H1 (cell line): ENCODE results near the gene ME3. TPM values are rescaled to one million over a fixed set of nuclear protein-coding genes. Genes with fewer than 3 reads are reported as not detected.

Experiments used
- CTCF ChIA-PET: fragments of 300-600 bp; sonication (Branson Sonifier 250); formaldehyde crosslinking; loops from one replicate; lab custom pipeline; 2021; ENCODE audit not compliant: partially characterized antibody; lab: Charles Lee
- POLR2A ChIA-PET: fragments of 300-600 bp; sonication (Branson Sonifier 250); formaldehyde crosslinking; loops from one replicate; lab custom pipeline; 2021; ENCODE audit warnings: inconsistent platforms; ENCODE audit not compliant: partially characterized antibody; lab: Charles Lee
- DNase-seq, 2 experiments: peaks; one replicate each; pipeline versions ENCODE4 v3.0.0 to v3.0.0-alpha.2; 2010 to 2022; ENCODE audit warnings: low spot score in 2 of 2, low read depth in 1 of 2, mixed read lengths in 1 of 2
- FAIRE-seq: peaks from 2 replicates; lab custom pipeline; 2011; peaks lifted over from hg19 to GRCh38; lab: Jason Lieb, UNC
- H2AFZ ChIP-seq: 2 replicates; pipeline ENCODE4 v1.8.1; 2012; ENCODE audit warnings: low read length, inconsistent platforms
- H2AK5ac ChIP-seq: 2 replicates; pipeline ENCODE4 v1.6.1; 2013; ENCODE audit warnings: low read depth, low read length
- H2BK120ac ChIP-seq: replicated peaks from 2 replicates; pipeline ENCODE3; 2013; ENCODE audit warnings: low read depth, low read length, inconsistent platforms
- H2BK12ac ChIP-seq: 2 replicates; pipeline ENCODE4 v1.6.1; 2013; ENCODE audit warnings: low read depth, low read length
- H2BK15ac ChIP-seq: 2 replicates; pipeline ENCODE4 v1.6.1; 2013; ENCODE audit warnings: low read length
- H2BK20ac ChIP-seq: 2 replicates; pipeline ENCODE4 v1.6.1; 2013; ENCODE audit warnings: low read length
- H2BK5ac ChIP-seq: 2 replicates; pipeline ENCODE4 v1.6.1; 2013; ENCODE audit warnings: low read depth, low read length
- H3K14ac ChIP-seq: 2 replicates; pipeline ENCODE4 v1.6.1; 2013; ENCODE audit warnings: inconsistent platforms; ENCODE audit not compliant: insufficient read length
- H3K18ac ChIP-seq: 2 replicates; pipeline ENCODE4 v1.6.1; 2013; ENCODE audit warnings: low read length; ENCODE audit errors: extremely low read depth
- H3K23ac ChIP-seq: 2 replicates; pipeline ENCODE4 v1.6.1; 2013; ENCODE audit warnings: inconsistent platforms; ENCODE audit not compliant: insufficient read length
- H3K23me2 ChIP-seq: 2 replicates; pipeline ENCODE4 v1.6.1; 2013; ENCODE audit warnings: low read depth, low read length
- H3K27ac ChIP-seq: 2 replicates; pipeline ENCODE4 v1.6.1; 2011; ENCODE audit warnings: low read depth, low read length, inconsistent platforms
- H3K27me3 ChIP-seq, 4 experiments: replicated peaks in 1 of 4; 1 replicate in 1 of 4; 2 replicates in 3 of 4; pipeline versions ENCODE4 v1.6.1 to v1.8.1; 2011 to 2013; ENCODE audit warnings: low read length in 3 of 4, mild to moderate bottlenecking in 3 of 4, inconsistent platforms in 2 of 4, mixed read lengths in 2 of 4, moderate library complexity in 1 of 4; ENCODE audit not compliant: control insufficient read depth in 3 of 4, insufficient read depth in 3 of 4; ENCODE audit errors: extremely low read depth in 1 of 4
- H3K36me3 ChIP-seq, 4 experiments: 2 replicates each; pipeline versions ENCODE4 v1.6.1 to v1.8.1; 2011 to 2013; ENCODE audit warnings: mild to moderate bottlenecking in 4 of 4, low read length in 3 of 4, moderate library complexity in 2 of 4, control low read depth in 1 of 4, inconsistent platforms in 1 of 4; ENCODE audit not compliant: insufficient read depth in 4 of 4, control insufficient read depth in 2 of 4
- H3K4ac ChIP-seq: replicated peaks from 2 replicates; pipeline ENCODE3; 2013; ENCODE audit warnings: low read length, low read depth, mixed read lengths, inconsistent platforms; ENCODE audit not compliant: insufficient read length
- H3K4me1 ChIP-seq, 4 experiments: replicated peaks in 1 of 4; 1 replicate in 1 of 4; 2 replicates in 3 of 4; pipeline versions ENCODE4 v1.6.1 to v1.8.1; 2011 to 2013; ENCODE audit warnings: low read length in 3 of 4, inconsistent platforms in 2 of 4, mixed read lengths in 1 of 4; ENCODE audit not compliant: insufficient read depth in 4 of 4, control insufficient read depth in 3 of 4
- H3K4me2 ChIP-seq, 2 experiments: 2 replicates each; pipeline versions ENCODE4 v1.6.1 to v1.8.1; 2011 to 2013; ENCODE audit warnings: low read depth in 2 of 2, low read length in 2 of 2, control low read depth in 1 of 2, inconsistent platforms in 1 of 2, mild to moderate bottlenecking in 1 of 2; ENCODE audit not compliant: insufficient read depth in 1 of 2
- H3K4me3 ChIP-seq, 4 experiments: fragments of 200-600, 300-600 bp in 1 of 4; sonication (generic), shearing (Covaris generic), sonication (Bioruptor Twin) in 1 of 4; 2 replicates each; pipeline versions ENCODE4 v1.5.1 to v1.8.1; 2011 to 2016; ENCODE audit warnings: low read length in 4 of 4, low read depth in 3 of 4, control low read depth in 2 of 4, inconsistent platforms in 2 of 4, mild to moderate bottlenecking in 2 of 4, mixed read lengths in 1 of 4, moderate library complexity in 1 of 4; ENCODE audit not compliant: insufficient read depth in 2 of 4; ENCODE audit errors: extremely low read depth in 1 of 4
- H3K56ac ChIP-seq: replicated peaks from 2 replicates; pipeline ENCODE3; 2013; ENCODE audit warnings: low read depth, mild to moderate bottlenecking, mixed read lengths, low read length, inconsistent platforms; ENCODE audit not compliant: insufficient read length
- H3K79me1 ChIP-seq: 2 replicates; pipeline ENCODE4 v1.6.1; 2013; ENCODE audit warnings: low read depth, low read length, control low read depth
- H3K79me2 ChIP-seq, 2 experiments: 2 replicates each; pipeline versions ENCODE4 v1.6.1 to v1.8.1; 2012 to 2013; ENCODE audit warnings: low read length in 2 of 2, mild to moderate bottlenecking in 2 of 2, inconsistent platforms in 1 of 2; ENCODE audit not compliant: insufficient read depth in 2 of 2, control insufficient read depth in 1 of 2
- H3K9ac ChIP-seq, 4 experiments: replicated peaks in 1 of 4; 1 replicate in 1 of 4; 2 replicates in 3 of 4; pipeline versions ENCODE4 v1.6.1 to v1.8.1; 2011 to 2013; ENCODE audit warnings: low read depth in 3 of 4, low read length in 3 of 4, control low read depth in 2 of 4, mild to moderate bottlenecking in 2 of 4, moderate library complexity in 2 of 4, inconsistent platforms in 1 of 4; ENCODE audit errors: extremely low read depth in 1 of 4
- H3K9me3 ChIP-seq, 2 experiments: 2 replicates each; pipeline versions ENCODE4 v1.6.1 to v1.8.1; 2012 to 2013; ENCODE audit warnings: mild to moderate bottlenecking in 2 of 2, moderate library complexity in 2 of 2, control low read depth in 1 of 2, inconsistent platforms in 1 of 2, low read depth in 1 of 2, low read length in 1 of 2, mixed read lengths in 1 of 2; ENCODE audit not compliant: insufficient read depth in 2 of 2
- H4K20me1 ChIP-seq, 2 experiments: replicated peaks in 1 of 2; 2 replicates each; pipeline versions ENCODE3 to v1.8.1; 2011 to 2013; ENCODE audit warnings: inconsistent platforms in 2 of 2, low read length in 2 of 2, mild to moderate bottlenecking in 1 of 2; ENCODE audit not compliant: insufficient read depth in 2 of 2, control insufficient read depth in 1 of 2
- H4K5ac ChIP-seq: 2 replicates; pipeline ENCODE4 v1.6.1; 2013; ENCODE audit warnings: low read length, low read depth, mixed read lengths, inconsistent platforms; ENCODE audit not compliant: insufficient read length
- H4K8ac ChIP-seq: 2 replicates; pipeline ENCODE4 v1.8.0; 2013; ENCODE audit warnings: mild to moderate bottlenecking, moderate library complexity, low read length, inconsistent platforms; ENCODE audit not compliant: insufficient read depth; ENCODE audit errors: extremely low read depth
- H4K91ac ChIP-seq: replicated peaks from 2 replicates; pipeline ENCODE3; 2013; ENCODE audit warnings: low read length, mixed read lengths, inconsistent platforms; ENCODE audit not compliant: insufficient read length
- CHD1 ChIP-seq: IDR thresholded peaks from 2 replicates; pipeline ENCODE4 v1.6.1; 2012; ENCODE audit warnings: low read depth, low read length, improper control_type of control experiment
- POLR2A ChIP-seq, 2 experiments: IDR thresholded peaks; 1 replicate in 1 of 2; 2 replicates in 1 of 2; pipeline ENCODE4 v1.6.1; 2011; ENCODE audit warnings: low read depth in 2 of 2, low read length in 2 of 2, mild to moderate bottlenecking in 2 of 2; ENCODE audit errors: control extremely low read depth in 1 of 2
- SP1 ChIP-seq: IDR thresholded peaks from 2 replicates; pipeline ENCODE4 v1.6.1; 2011; ENCODE audit warnings: low read depth, low read length
- TBP ChIP-seq: IDR thresholded peaks from 2 replicates; pipeline ENCODE4 v1.6.1; 2011; ENCODE audit warnings: low read depth, low read length, improper control_type of control experiment
- WGBS, 2 experiments: shearing (Covaris generic) in 1 of 2; methylation state at CpG; one replicate each; pipeline versions ENCODE4 v1.1.6 to v1.1.7; 2013 to 2015; ENCODE audit warnings: low lambda C conversion rate in 2 of 2, mixed read lengths in 2 of 2, inconsistent platforms in 1 of 2, low coverage in 1 of 2, missing lambda C conversion rate in 1 of 2; ENCODE audit not compliant: insufficient replicate concordance in 2 of 2, insufficient coverage in 1 of 2, insufficient read length in 1 of 2; ENCODE audit errors: extremely low coverage in 1 of 2, missing lambda C conversion rate in 1 of 2; 5-methylcytosine and 5-hydroxymethylcytosine counted together
- polyA plus RNA-seq, 7 experiments: library from polyadenylated mRNA; depleted of rRNA in 3 of 7; stranded (reverse) in 5 of 7; unstranded in 2 of 7; fragments of >200 nt in 5 of 7; fragments of 200-250 nt in 2 of 7; gene quantifications; 1 replicate in 5 of 7; 2 replicates in 1 of 7; 4 replicates in 1 of 7; pipeline versions ENCODE4 v1.2.1 to v1.2.3, GENCODE V29; 2011 to 2013; ENCODE audit warnings: missing spikeins in 2 of 7, mixed read lengths in 2 of 7
- total RNA-seq: library from RNA; stranded (reverse); fragmentation: NEBNext Ultra II Directional; extraction: Animal tissue kit (Norgen Biotek cat#: 25700); gene quantifications from 2 replicates; pipeline ENCODE4 v1.2.1, GENCODE V29; 2021

The ME3 gene
- total and polyA plus RNA-seq, 2 of the 8 experiments (the other 6 are each of a cell fraction or from before 2014, with no cell fraction given), result 1.5 to 2.8 TPM

DNA sequence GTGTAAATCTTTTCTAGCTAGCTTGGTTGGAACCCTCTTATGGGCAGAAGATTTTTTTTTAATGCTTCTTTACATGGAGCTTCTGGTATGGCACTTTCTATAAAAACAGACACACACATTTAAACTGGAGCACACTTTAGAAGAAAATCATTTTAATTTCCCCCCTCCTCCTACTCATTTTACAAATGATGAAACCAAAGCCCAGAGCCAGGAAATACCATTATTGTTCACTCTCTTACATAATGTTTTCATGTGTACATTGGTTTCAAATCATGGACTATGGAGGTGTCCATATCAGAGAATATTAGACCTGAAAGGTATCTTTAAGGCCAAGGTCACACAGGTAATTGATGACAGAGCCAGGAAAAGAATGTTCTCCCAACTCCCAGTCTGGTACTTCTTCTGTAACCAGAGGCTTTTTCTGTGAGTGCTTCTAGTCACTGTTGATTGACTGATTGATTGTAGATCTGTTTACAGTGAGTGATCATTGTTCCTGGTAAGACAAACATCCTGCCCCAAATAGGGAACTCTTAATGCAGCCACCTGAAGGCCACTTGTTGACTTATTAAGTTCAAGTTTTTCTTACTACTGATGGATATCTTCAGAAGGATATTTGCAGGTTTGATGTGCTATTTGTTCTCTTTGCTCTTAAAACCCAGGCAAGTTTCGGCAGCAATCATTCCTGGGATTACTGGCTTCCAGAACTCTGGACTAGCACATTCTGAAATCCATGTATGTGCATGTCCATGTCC lies 26.8 kb upstream of the ME3 start:
- Histone ChIP-seq H3K36me3 (no peaks in the 10 kb centered on the region), H2BK15ac (no peak overlapping the region), H2BK12ac (no peak overlapping the region), H3K9me3 (no peaks in the 10 kb centered on the region), H3K23ac (no peak overlapping the region), H4K5ac (no peak overlapping the region), H3K79me2 (no peaks in the 10 kb centered on the region), H3K27me3 (no peaks in the 10 kb centered on the region), H3K18ac (no peak overlapping the region), H2BK5ac (no peak overlapping the region), H3K56ac (no peak overlapping the region), H3K14ac (no peak overlapping the region), H3K79me1 (no peaks in the 10 kb centered on the region), H2AK5ac (no peak overlapping the region), H3K4me1 (no peaks in the 10 kb centered on the region), H4K8ac (no peak overlapping the region), H3K27ac (no peak overlapping the region), H3K4ac (no peak overlapping the region), H2AFZ (no peak overlapping the region), H3K9ac (no peak overlapping the region), H3K4me3 (no peak overlapping the region), H4K20me1 (no peaks in the 10 kb centered on the region), H4K91ac (no peak overlapping the region), H2BK120ac (no peak overlapping the region), H2BK20ac (no peak overlapping the region), H3K4me2 (no peak overlapping the region), H3K23me2 (no peaks in the 10 kb centered on the region; the same call in 1 of the 2 replicates)
- TF ChIP-seq TBP, result no peak
- TF ChIP-seq SP1, result no peak
- no peak for TF ChIP-seq POLR2A (IDR thresholded peaks at IDR 0.05; ENCODE audit: control extremely low read depth in 1 of 2, low read depth in 2 of 2, low read length in 2 of 2)
- TF ChIP-seq CHD1, result no peak
- CTCF ChIA-PET, result interaction anchor here (0.6 kb wide), 1 partner anchor 16 kb away, joined by 3 read pairs; no protein-coding TSS in a partner anchor
- POLR2A ChIA-PET, result no interaction called here
- no peak for FAIRE-seq
- WGBS, 2 experiments, result 85% methylated on average over 1 of the region's 1 CpG; no CpG with 5 or more reads in 1 of the 2 experiments
- DNase-seq, result no peak
